ENCODE data around the gene ARID2. TPM values are rescaled to one million over a fixed set of nuclear protein-coding genes. Genes with fewer than 3 reads are reported as not detected.
A peak's percentile ranks its signal among the peaks of the same experiment; 100 is the strongest.

Gene ARID2
- total and polyA plus RNA-seq, 8 donors, result 29.2 to 42.6 (median 34.1) TPM

DNA sequence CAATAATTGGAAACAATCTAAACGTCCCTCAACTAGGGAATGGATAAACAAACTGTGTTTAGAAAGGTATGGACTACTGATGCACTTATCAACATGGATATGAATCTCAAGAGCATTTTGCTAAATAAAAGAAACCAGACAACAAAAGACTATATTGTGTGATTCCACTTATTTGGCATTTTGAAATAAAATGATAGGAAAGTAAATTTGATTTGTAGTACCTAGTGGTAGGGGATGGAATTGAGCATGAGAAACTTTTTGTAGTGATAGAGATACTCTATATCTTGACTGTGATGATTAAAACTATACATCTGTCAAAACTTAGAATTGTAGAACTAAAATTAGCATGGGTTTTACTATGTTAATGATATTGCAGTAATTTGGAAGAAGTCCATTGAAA, 87.1 kb downstream of the ARID2 start:
- intact Hi-C loops (cut with DNase I), result no loop called here
- Histone ChIP-seq H3K4me1 (no peaks in the 10 kb centered on the region), H3K4me3 (no peak overlapping the region), H3K9me3 (no peaks in the 10 kb centered on the region), H3K27ac (no peak overlapping the region), H3K36me3 (peaks cover 0 to 10% of the 10 kb centered on the region in 2 donors), H3K27me3 (no peaks in the 10 kb centered on the region)
- TF ChIP-seq, protein P1, sequence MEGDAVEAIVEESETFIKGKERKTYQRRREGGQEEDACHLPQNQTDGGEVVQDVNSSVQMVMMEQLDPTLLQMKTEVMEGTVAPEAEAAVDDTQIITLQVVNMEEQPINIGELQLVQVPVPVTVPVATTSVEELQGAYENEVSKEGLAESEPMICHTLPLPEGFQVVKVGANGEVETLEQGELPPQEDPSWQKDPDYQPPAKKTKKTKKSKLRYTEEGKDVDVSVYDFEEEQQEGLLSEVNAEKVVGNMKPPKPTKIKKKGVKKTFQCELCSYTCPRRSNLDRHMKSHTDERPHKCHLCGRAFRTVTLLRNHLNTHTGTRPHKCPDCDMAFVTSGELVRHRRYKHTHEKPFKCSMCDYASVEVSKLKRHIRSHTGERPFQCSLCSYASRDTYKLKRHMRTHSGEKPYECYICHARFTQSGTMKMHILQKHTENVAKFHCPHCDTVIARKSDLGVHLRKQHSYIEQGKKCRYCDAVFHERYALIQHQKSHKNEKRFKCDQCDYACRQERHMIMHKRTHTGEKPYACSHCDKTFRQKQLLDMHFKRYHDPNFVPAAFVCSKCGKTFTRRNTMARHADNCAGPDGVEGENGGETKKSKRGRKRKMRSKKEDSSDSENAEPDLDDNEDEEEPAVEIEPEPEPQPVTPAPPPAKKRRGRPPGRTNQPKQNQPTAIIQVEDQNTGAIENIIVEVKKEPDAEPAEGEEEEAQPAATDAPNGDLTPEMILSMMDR (IDR thresholded peaks at IDR 0.05), result no peak
- ATAC-seq (no peak), DNase-seq (no peak)

DNA sequence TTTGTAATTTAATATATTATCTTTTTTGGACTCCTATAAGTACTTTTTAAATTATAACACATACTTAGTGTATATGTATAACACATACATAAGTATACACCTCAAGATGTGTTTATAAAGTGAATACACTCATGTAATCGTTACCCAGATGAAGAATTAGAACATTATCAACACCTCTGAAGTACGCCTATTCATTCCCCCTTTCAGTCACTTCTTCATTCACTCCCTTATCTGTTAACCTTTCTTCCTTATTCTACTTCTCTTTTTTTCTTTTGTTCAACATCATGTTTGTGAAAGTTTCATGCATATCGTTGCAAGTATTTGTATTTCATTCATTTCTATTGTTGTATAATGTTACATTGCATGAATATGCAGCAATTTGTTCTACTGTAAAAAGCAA, 98.5 kb downstream of the ARID2 start:
- no peak overlapping the region for H3K27ac ChIP-seq
- H3K4me3 ChIP-seq, result no peak overlapping the region
- peaks cover 0 to 5% of the 10 kb centered on the region in 2 donors for H3K4me1 ChIP-seq
- TF ChIP-seq, protein P1 (IDR thresholded peaks at IDR 0.05), result no peak
- H3K9me3 ChIP-seq, result peaks cover 0 to 3% of the 10 kb centered on the region in 2 donors
- DNase-seq (no peak), ATAC-seq (no peak)
- intact Hi-C loops (cut with DNase I), result no loop called here
- peaks cover 0 to 17% of the 10 kb centered on the region in 2 donors for H3K36me3 ChIP-seq
- H3K27me3 ChIP-seq, result no peaks in the 10 kb centered on the region

DNA sequence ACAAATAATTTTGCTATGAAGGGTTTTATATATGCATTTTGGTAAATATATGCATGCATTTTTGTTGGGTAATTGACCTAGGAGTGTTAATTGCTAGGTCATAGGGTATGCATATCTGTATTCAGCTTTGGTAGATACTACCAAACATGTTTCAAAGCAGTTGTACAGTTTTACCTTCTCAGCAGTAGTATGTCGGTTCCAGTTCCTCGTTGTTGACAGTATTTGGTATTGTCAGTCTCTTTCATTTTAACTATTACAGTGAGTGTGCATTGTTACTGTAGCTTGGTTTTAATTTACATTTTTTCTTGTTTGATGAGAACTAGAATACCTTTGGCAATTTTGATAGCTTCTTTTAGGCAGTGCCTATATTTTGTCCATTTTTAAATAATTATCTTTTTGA, 98.9 kb downstream of the ARID2 start:
- no peak overlapping the region for H3K4me3 ChIP-seq
- intact Hi-C loops (cut with DNase I), result no loop called here
- ATAC-seq (no peak), DNase-seq (no peak)
- H3K9me3 ChIP-seq, result peaks cover 0 to 3% of the 10 kb centered on the region in 2 donors
- H3K27me3 ChIP-seq, result no peaks in the 10 kb centered on the region
- TF ChIP-seq, protein P1 (IDR thresholded peaks at IDR 0.05), result no peak
- H3K27ac ChIP-seq, result no peak overlapping the region
- peaks cover 0 to 12% of the 10 kb centered on the region in 2 donors for H3K36me3 ChIP-seq
- peaks cover 0 to 5% of the 10 kb centered on the region in 2 donors for H3K4me1 ChIP-seq

DNA sequence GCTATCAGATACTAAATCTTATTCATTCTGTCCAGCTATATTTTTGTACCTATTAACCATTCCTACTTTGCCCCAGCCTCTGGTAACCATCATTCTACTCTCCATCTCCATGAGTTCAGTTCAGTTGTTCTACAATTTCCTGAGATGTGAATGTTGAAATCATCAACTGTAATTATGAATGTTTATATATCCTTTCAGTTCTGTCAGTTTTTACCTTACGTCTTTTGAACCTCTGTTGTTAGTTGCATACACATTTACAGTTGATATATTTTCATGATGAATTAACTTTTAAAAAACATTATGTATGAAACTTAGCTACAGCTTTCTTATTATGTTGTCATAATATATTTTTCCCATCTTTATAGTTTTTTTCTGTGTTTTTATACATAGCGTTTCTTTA, 102.1 kb downstream of the ARID2 start:
- peaks cover 0 to under 1% of the 10 kb centered on the region in 2 donors for H3K36me3 ChIP-seq
- H3K27ac ChIP-seq, result no peak overlapping the region
- ATAC-seq, result no peak
- H3K4me3 ChIP-seq, result no peak overlapping the region
- peaks cover 0 to 5% of the 10 kb centered on the region in 2 donors for H3K4me1 ChIP-seq
- TF ChIP-seq, protein P1 (IDR thresholded peaks at IDR 0.05), result no peak
- no peaks in the 10 kb centered on the region for H3K27me3 ChIP-seq
- intact Hi-C loops (cut with DNase I), result no loop called here
- H3K9me3 ChIP-seq, result peaks cover 0 to 3% of the 10 kb centered on the region in 2 donors
- DNase-seq, result no peak

DNA sequence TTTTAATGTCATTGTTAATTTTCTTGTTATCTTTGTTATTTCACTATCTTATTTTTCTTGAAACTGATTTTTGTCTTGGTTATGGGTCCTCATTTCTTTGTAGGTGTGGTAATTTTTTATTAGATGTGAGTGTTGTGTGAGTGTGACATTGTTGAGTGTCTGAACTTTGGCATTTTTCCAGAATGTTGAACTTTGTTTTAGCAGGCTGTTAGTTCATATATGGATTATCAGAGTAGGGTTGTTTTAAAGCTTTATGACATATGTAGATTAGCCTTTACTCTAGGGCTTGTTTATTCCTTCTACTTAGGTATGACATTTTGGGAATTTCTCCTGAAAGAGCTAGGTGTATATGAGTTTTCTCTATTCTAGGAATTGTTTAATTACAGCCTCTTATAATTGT, 103.9 kb downstream of the ARID2 start:
- Histone ChIP-seq H3K9me3 (peaks cover 0 to 3% of the 10 kb centered on the region in 2 donors), H3K4me3 (no peak overlapping the region), H3K36me3 (peaks cover 0 to 18% of the 10 kb centered on the region in 2 donors), H3K27me3 (no peaks in the 10 kb centered on the region), H3K4me1 (peaks cover 0 to under 1% of the 10 kb centered on the region in 2 donors), H3K27ac (no peak overlapping the region)
- TF ChIP-seq, protein P1 (IDR thresholded peaks at IDR 0.05), result no peak
- ATAC-seq, result no peak
- intact Hi-C loops (cut with DNase I), result no loop called here
- DNase-seq, result peak in 1 of 4 donors; percentile 7
